ENCODE data around the gene ABAT. TPM values are rescaled to one million over a fixed set of nuclear protein-coding genes. Genes with fewer than 3 reads are reported as not detected.

The ABAT gene
- total RNA-seq, 3 donors from 2014 or later, result 12.1 to 25.5 (median 16.5) TPM

DNA sequence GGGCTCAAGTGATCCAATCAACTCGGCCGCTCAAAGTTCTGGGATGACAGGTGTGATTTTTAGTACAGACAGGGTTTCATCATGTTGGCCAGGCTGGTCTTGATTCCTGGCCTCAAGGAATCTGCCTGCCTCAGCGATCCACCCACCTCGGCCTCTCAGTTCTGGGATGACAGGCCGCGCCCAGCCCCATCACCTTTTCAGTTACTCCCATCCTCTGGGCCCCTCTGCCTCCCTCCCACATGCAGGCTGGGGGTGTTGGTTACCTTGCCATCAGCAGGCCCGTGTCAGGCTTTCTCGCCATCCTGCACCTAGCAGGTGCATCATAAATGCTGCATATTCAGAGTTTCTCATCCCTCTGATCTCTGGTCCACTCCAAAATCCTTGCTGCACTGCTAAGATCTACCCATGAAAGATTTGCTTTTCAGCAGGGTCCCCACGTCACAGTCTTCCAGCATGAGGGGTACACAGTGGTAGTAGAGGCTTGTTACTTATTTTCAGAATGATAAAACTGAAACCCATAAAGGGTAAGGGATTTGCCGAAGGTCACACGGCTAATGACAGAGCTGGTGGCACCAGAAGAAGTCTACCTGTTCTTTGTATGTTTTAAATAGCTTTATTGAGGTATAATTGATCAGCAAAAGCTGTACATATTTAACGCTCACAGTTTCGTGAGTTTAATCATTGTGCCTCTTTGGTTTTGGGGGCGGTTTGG lies 139.8 kb downstream of the ABAT start:
- Histone ChIP-seq H3K36me3 (ENCODE audit: low read depth) (peaks cover 15% of the 10 kb centered on the region), H3K4me1 (ENCODE audit: low read depth) (no peaks in the 10 kb centered on the region), H3K9me3 (no peaks in the 10 kb centered on the region), H3K4me3 (no peak overlapping the region)
- DNase-seq, result no peak
- ATAC-seq, result no peak
- intact Hi-C loops (cut with DNase I, micrococcal nuclease), result no loop called here
- TF ChIP-seq, protein P1, sequence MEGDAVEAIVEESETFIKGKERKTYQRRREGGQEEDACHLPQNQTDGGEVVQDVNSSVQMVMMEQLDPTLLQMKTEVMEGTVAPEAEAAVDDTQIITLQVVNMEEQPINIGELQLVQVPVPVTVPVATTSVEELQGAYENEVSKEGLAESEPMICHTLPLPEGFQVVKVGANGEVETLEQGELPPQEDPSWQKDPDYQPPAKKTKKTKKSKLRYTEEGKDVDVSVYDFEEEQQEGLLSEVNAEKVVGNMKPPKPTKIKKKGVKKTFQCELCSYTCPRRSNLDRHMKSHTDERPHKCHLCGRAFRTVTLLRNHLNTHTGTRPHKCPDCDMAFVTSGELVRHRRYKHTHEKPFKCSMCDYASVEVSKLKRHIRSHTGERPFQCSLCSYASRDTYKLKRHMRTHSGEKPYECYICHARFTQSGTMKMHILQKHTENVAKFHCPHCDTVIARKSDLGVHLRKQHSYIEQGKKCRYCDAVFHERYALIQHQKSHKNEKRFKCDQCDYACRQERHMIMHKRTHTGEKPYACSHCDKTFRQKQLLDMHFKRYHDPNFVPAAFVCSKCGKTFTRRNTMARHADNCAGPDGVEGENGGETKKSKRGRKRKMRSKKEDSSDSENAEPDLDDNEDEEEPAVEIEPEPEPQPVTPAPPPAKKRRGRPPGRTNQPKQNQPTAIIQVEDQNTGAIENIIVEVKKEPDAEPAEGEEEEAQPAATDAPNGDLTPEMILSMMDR (IDR thresholded peaks at IDR 0.05), result no peak

DNA sequence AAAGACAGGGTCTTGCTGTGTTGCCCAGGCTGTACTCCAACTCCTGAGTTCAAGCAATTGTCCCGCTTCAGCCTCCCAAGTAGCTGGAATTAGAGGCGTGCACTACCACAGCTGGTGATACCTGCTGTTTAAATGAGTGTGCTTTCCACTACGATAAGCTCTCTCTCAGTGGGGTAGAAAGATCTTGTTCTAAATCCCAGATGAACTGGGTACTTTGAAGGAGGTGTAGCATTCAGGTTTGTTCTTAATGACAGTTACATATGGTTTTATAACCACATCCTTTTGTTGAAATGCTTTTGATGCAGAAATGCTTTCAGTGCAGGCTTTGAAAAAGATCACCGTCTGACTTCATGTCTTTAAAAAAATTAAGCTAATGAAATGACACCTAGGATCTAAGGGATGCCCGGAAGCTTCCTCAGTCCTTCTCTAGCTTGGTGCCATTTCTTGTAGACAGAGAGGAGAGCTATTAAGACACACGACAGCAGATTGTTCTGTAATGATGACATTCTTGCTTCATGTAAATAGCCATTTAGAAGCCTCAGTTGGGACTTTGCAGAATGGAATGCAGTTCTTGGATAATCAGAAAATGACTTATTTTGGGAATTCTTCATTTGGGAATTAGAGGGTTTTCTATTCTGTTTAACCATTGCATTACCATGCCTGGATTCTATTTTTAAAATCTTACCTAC lies 142.7 kb downstream of the ABAT start:
- H3K9me3 ChIP-seq, result no peaks in the 10 kb centered on the region
- no peak overlapping the region for H3K4me3 ChIP-seq
- no peak for DNase-seq
- intact Hi-C loops (cut with DNase I, micrococcal nuclease), result no loop called here
- ATAC-seq, result no peak
- TF ChIP-seq, protein P1 (IDR thresholded peaks at IDR 0.05), result no peak
- H3K4me1 ChIP-seq (ENCODE audit: low read depth), result no peaks in the 10 kb centered on the region
- H3K36me3 ChIP-seq (ENCODE audit: low read depth), result peaks cover 15% of the 10 kb centered on the region

- H3K9me3 ChIP-seq, result no peaks in the 10 kb centered on the region
- intact Hi-C loops (cut with DNase I, micrococcal nuclease), result no loop called here
- H3K4me3 ChIP-seq, result no peak overlapping the region
- DNase-seq, result no peak
- H3K36me3 ChIP-seq (ENCODE audit: low read depth), result peaks cover 5% of the 10 kb centered on the region
- no peak for ATAC-seq
- TF ChIP-seq, protein P1 (IDR thresholded peaks at IDR 0.05), result no peak
- no peaks in the 10 kb centered on the region for H3K4me1 ChIP-seq (ENCODE audit: low read depth)
These were observed 144.3 kb downstream of the ABAT start for GRCh38 chr16:8818504-8819270.

GRCh38 chr16:8819411-8820034 lies 145.1 kb downstream of the ABAT start:
- Histone ChIP-seq H3K9me3 (no peaks in the 10 kb centered on the region), H3K4me1 (ENCODE audit: low read depth) (no peaks in the 10 kb centered on the region), H3K4me3 (no peak overlapping the region), H3K36me3 (ENCODE audit: low read depth) (peaks cover 4% of the 10 kb centered on the region)
- intact Hi-C loops (cut with DNase I, micrococcal nuclease), result loop anchor here in 1 of 2 donors (10.0 kb wide), 1 partner anchor 65 kb away; the partner anchor contains the start of gene LITAFD
- ATAC-seq (no peak), DNase-seq (no peak)
- TF ChIP-seq, protein P1 (IDR thresholded peaks at IDR 0.05), result no peak

- DNase-seq (no peak), ATAC-seq (no peak)
- TF ChIP-seq, protein P1 (IDR thresholded peaks at IDR 0.05), result no peak
- Histone ChIP-seq H3K4me3 (no peak overlapping the region), H3K9me3 (no peaks in the 10 kb centered on the region), H3K36me3 (ENCODE audit: low read depth) (peaks cover 4% of the 10 kb centered on the region), H3K4me1 (ENCODE audit: low read depth) (no peaks in the 10 kb centered on the region)
- intact Hi-C loops (cut with DNase I, micrococcal nuclease), result loop anchor here in 1 of 2 donors (10.0 kb wide), 1 partner anchor 62 kb away; the partner anchor contains the start of gene LITAFD
These were observed 148.0 kb downstream of the ABAT start for GRCh38 chr16:8822403-8822802.
